Adrenal gland (tissue), 5 donors: ENCODE measurements around the gene PTPRD.

Experiments
- POLR2A ChIP-seq, 2 donors: fragments of 450-650 bp; IDR thresholded peaks; one replicate each; pipeline ENCODE4 v1.6.1; 2017; ENCODE audit warnings: antibody characterized with exemption in 2 of 2, mild to moderate bottlenecking in 2 of 2, moderate library complexity in 1 of 2
- TF ChIP-seq, protein P1 (sequence below), 6 experiments: fragments of 450-650 bp in 4 of 6; fragments of 200-600 bp in 2 of 6; sonication (generic) in 1 of 6; IDR thresholded peaks; 1 replicate in 5 of 6; 2 replicates in 1 of 6; pipeline versions ENCODE4 v1.5.1 to v1.8.0; 2016 to 2021; ENCODE audit warnings: antibody characterized with exemption in 6 of 6, mild to moderate bottlenecking in 2 of 6, moderate library complexity in 1 of 6
- donor health status: DM: no; HTN: no; CAD: no.

- TF ChIP-seq, protein P1, sequence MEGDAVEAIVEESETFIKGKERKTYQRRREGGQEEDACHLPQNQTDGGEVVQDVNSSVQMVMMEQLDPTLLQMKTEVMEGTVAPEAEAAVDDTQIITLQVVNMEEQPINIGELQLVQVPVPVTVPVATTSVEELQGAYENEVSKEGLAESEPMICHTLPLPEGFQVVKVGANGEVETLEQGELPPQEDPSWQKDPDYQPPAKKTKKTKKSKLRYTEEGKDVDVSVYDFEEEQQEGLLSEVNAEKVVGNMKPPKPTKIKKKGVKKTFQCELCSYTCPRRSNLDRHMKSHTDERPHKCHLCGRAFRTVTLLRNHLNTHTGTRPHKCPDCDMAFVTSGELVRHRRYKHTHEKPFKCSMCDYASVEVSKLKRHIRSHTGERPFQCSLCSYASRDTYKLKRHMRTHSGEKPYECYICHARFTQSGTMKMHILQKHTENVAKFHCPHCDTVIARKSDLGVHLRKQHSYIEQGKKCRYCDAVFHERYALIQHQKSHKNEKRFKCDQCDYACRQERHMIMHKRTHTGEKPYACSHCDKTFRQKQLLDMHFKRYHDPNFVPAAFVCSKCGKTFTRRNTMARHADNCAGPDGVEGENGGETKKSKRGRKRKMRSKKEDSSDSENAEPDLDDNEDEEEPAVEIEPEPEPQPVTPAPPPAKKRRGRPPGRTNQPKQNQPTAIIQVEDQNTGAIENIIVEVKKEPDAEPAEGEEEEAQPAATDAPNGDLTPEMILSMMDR (IDR thresholded peaks at IDR 0.05), result no peak
- TF ChIP-seq POLR2A (IDR thresholded peaks at IDR 0.05), result no peak
Observed at GRCh38 chr9:8604201-8604600, 2008.6 kb downstream of the PTPRD start.
